GM21360 (cell line): Measurements from ENCODE around the gene GAL3ST2.
"Not testable (repeated sequence)": the region's sequence is repeated elsewhere in the genome, so short reads cannot be mapped to it uniquely, and the experiment has no call there.

Experiments used
- ATAC-seq: cut with Tn5 transposase; IDR thresholded peaks from one replicate; pipeline ENCODE4 v1.9.1; 2021; ENCODE audit warnings: mild to moderate bottlenecking, moderate library complexity; ENCODE audit not compliant: unreplicated experiment

The GAL3ST2 gene

GRCh38 chr2:241767464-241768250 lies 9.0 kb upstream of the GAL3ST2 start:
- ATAC-seq = no peak

- no peak for ATAC-seq
Measured at GRCh38 chr2:241768251-241768711, 8.3 kb upstream of the GAL3ST2 start.

- no peak for ATAC-seq
Measured at GRCh38 chr2:241768850-241769249, 7.8 kb upstream of the GAL3ST2 start.

- ATAC-seq = no peak
Measured at GRCh38 chr2:241769819-241770184, 6.8 kb upstream of the GAL3ST2 start.

- no peak for ATAC-seq
Measured at GRCh38 chr2:241770185-241770935, 6.3 kb upstream of the GAL3ST2 start.

GRCh38 chr2:241770936-241771285 lies 5.7 kb upstream of the GAL3ST2 start:
- no peak for ATAC-seq

- ATAC-seq = no peak
Measured at GRCh38 chr2:241771286-241772062, 5.1 kb upstream of the GAL3ST2 start.

GRCh38 chr2:241772063-241772499 lies 4.5 kb upstream of the GAL3ST2 start:
- no peak for ATAC-seq

- no peak for ATAC-seq
Measured at GRCh38 chr2:241773511-241774418, 2.9 kb upstream of the GAL3ST2 start.

GRCh38 chr2:241774419-241775222 lies 2.0 kb upstream of the GAL3ST2 start:
- ATAC-seq = no peak

- no peak for ATAC-seq
Measured at GRCh38 chr2:241775223-241776177, 1.1 kb upstream of the GAL3ST2 start.

GRCh38 chr2:241777170-241777685 lies 606 bp downstream of the GAL3ST2 start:
- ATAC-seq = no peak

GRCh38 chr2:241777686-241778627 lies 1.3 kb downstream of the GAL3ST2 start:
- ATAC-seq = no peak

- ATAC-seq = no peak
Measured at GRCh38 chr2:241780939-241781569, 4.4 kb downstream of the GAL3ST2 start.

- ATAC-seq = not testable (repeated sequence)
Measured at GRCh38 chr2:241782053-241782452, 5.4 kb downstream of the GAL3ST2 start.

- no peak for ATAC-seq
Measured at GRCh38 chr2:241788135-241788534, 11.5 kb downstream of the GAL3ST2 start.

GRCh38 chr2:241788572-241788971 lies 11.9 kb downstream of the GAL3ST2 start:
- ATAC-seq = no peak
